ENCODE data around the gene CAMK2D.

- TF ChIP-seq CTCF (conservative IDR thresholded peaks at IDR 0.05; ENCODE audit: low read depth, low read length) (no peak), EZH2 (IDR thresholded peaks at IDR 0.05; ENCODE audit: low read length, unreplicated experiment) (no peak), EZH2phosphoT487 (IDR thresholded peaks at IDR 0.05; ENCODE audit: borderline replicate concordance, low read length) (no peak)
These were observed 53.3 kb downstream of the CAMK2D start for GRCh38 chr4:113708250-113708649.
